Measurements from ENCODE around the gene PCDHGB2.
"Not testable (repeated sequence)": the region's sequence is repeated elsewhere in the genome, so short reads cannot be mapped to it uniquely, and the experiment has no call there.

The PCDHGB2 gene

DNA sequence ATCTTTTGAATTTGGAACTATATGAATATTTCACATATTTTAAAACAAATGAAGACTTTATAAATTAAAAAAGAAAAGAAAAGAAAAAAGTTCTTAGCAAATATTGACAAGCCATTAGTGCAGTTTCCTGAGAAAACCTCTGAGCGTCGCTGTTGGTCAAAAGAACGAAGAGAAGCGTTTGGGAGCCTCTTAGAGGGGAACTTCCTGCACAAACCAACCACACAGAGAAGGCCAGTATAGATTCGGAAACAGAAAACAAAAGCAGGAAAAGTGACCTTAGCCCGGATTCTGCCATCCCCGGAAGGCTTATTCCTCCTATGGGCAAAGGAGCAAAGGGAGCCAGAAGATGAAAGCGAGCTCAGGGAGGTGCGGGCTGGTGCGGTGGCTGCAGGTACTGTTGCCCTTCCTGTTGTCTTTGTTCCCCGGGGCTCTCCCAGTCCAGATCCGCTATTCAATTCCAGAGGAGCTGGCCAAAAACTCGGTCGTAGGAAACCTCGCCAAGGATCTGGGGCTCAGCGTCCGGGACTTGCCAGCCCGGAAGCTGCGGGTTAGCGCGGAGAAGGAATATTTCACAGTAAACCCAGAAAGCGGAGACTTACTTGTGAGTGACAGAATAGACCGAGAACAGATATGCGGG, at the start of gene PCDHGB2:
PCDHGB2 (plus strand) TSS at position 205 of the 637 bp plus-strand sequence; CDS start at position 347, 142 bp downstream.
- no peak for DNase-seq

- DNase-seq = no peak
Observed at GRCh38 chr5:141313711-141314110, 46.1 kb upstream of the PCDHGB2 start.

DNA sequence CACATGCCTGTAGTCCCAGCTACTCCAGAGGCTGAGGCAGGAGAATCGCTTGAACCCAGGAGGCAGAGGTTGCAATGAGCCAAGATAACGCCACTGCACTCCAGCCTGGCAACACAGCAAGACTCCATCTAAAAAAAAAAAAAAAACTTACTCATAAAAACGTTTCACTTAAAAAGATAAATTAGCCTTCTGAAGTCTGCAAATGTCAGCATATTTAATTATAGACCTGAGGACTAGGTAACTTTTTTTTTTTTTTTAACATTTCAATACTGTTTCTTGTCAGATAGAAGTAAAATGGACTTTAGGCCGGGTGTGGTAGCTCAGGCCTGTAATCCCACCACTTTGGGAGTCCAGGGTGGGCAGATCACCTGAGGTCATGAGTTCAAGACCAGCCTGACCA, 42.8 kb upstream of the PCDHGB2 start:
- not testable (repeated sequence) for DNase-seq

GRCh38 chr5:141319202-141319601, 40.6 kb upstream of the PCDHGB2 start:
- DNase-seq = no peak

- DNase-seq = no peak
Observed at GRCh38 chr5:141319699-141320098, 40.1 kb upstream of the PCDHGB2 start.

DNA sequence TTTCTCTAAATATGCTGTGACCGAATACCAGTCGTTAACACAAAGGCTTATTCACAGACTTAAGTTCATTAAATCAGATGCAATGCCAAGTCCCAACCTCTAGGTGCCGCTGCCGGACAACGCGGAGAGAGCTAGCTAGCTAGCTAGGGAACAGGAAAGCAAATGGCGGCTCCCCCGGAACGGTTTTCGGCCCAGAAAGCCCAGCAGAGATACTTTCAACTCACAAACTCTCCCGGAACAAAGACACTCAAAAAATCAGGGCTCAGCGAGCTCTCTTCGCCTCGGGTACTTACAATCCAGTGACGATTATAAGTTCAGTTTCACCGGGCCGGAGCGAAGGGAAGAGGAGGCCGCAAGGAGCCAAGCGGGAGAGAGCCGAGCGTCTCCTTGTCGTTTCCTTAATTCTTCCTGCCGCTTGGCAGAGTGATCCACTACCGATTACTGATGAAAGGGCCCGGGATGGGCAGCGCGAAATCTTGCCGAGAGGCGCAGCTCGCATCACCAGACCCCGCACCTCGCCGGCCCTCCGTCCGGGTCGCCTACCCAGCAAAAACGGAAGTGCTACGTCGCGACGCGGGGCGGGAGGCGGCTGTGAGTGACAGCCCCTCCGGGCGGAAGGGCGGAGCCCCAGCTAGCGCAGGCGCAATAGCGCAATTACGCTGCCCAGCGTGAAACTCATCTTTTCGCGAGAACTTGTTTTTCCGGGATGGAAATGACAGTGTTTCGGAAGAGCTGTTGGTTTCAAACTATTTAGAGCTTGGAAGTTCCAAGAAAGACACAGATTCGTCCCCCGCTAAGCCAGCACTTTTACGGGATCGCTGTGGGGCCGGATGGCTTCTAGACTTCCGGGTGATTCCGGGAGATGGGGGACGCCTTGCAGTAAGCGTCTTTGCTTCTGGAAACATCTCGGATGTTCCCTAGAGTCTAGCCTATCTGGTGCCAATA, 39.3 kb upstream of the PCDHGB2 start, which contains the start of gene TAF7:
TAF7 (minus strand) TSS at position 560 of the 945 bp plus-strand sequence. CDS start 740 bp downstream, outside the sequence.
- DNase-seq = peak; percentile 88

GRCh38 chr5:141322261-141322660, 37.5 kb upstream of the PCDHGB2 start:
- no peak for DNase-seq

GRCh38 chr5:141326088-141326854, 33.5 kb upstream of the PCDHGB2 start:
- peak; percentile 73 for DNase-seq

GRCh38 chr5:141328231-141328630, 31.6 kb upstream of the PCDHGB2 start:
- DNase-seq = no peak

GRCh38 chr5:141330299-141331080, 29.3 kb upstream of the PCDHGB2 start, which contains the start of gene PCDHGA1:
TSS of gene PCDHGA1 (plus strand) at chr5:141330514.
- peak; percentile 11 for DNase-seq

GRCh38 chr5:141332571-141332970, 27.2 kb upstream of the PCDHGB2 start:
- DNase-seq = not testable (repeated sequence)

- no peak for DNase-seq
Observed at GRCh38 chr5:141338538-141339306, 21.1 kb upstream of the PCDHGB2 start, which contains the start of gene PCDHGA2. TSS of gene PCDHGA2 (plus strand) at chr5:141338760.

- not testable (repeated sequence) for DNase-seq
Observed at GRCh38 chr5:141340781-141341354, 18.9 kb upstream of the PCDHGB2 start.

- DNase-seq = no peak
Observed at GRCh38 chr5:141342773-141343172, 17.0 kb upstream of the PCDHGB2 start.

GRCh38 chr5:141343242-141343952, 16.4 kb upstream of the PCDHGB2 start, which contains the start of gene PCDHGA3:
TSS of gene PCDHGA3 (plus strand) at chr5:141343829. CDS start at chr5:141344034, 205 bp downstream.
- DNase-seq = no peak

DNA sequence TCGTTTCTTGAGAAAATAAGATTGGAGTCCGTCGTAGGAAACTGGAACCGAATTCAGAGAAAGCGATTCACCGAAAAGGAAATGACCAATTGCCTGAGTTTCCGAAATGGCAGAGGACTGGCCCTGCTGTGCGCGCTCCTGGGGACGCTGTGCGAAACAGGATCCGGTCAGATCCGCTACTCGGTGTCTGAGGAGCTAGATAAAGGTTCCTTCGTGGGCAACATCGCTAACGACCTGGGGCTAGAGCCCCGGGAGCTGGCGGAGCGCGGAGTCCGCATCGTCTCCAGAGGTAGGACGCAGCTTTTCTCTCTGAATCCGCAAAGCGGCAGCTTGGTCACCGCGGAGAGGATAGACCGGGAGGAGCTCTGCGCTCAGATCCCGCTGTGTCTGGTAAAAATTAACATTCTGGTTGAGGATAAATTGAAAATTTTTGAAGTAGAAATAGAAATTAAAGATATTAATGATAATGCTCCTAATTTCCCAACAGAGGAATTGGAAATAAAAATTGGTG, 15.8 kb upstream of the PCDHGB2 start:
- DNase-seq = no peak

DNA sequence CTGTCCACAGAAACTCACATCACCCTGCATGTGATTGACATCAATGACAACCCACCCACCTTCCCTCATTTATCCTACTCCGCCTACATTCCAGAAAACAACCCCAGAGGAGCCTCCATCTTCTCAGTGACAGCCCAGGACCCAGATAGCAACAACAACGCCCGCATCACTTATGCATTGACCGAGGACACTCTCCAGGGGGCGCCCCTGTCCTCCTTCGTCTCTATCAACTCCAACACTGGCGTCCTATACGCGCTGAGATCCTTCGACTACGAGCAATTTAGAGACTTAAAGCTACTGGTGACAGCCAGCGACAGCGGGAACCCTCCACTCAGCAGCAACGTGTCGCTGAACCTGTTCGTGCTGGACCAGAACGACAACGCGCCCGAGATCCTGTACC, 14.5 kb upstream of the PCDHGB2 start:
- DNase-seq = no peak

DNA sequence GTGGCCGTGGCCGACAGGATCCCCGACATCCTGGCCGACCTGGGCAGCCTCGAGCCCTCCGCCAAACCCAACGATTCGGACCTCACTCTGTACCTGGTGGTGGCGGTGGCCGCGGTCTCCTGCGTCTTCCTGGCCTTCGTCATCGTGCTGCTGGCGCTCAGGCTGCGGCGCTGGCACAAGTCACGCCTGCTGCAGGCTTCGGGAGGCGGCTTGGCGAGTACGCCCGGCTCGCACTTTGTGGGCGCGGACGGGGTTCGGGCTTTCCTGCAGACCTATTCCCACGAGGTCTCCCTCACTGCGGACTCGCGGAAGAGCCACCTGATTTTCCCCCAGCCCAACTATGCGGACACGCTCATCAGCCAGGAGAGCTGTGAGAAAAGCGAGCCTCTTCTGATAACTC, 13.8 kb upstream of the PCDHGB2 start:
- DNase-seq = not testable (repeated sequence)

DNA sequence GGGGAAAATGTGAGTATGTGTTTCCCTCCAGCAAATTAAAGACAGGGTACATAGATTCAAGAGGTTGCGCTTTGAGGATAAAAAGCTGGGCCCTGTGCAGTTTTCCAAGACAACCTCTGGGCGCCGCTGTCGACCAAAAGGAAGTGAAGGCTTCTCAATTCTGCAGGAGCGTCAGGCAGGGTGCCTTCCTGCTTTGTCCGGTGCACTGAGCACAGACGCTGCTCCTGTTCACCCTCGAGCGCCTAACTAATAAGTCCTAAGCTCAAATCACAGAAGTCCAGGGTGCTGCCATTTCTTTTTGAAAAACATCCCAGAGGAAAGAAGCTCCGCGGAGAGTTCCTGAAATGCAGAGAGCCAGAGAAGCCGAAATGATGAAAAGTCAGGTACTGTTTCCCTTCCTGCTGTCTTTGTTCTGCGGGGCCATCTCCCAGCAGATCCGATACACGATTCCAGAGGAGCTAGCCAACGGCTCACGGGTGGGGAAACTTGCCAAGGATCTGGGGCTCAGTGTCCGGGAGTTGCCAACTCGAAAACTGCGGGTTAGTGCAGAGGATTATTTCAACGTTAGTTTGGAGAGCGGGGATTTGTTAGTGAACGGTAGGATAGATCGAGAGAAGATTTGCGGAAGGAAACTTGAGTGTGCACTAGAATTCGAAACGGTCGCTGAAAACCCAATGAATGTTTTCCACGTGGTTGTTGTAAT, 9.7 kb upstream of the PCDHGB2 start, which contains the start of gene PCDHGB1:
PCDHGB1 (plus strand) TSS at position 183 of the 703 bp plus-strand sequence; CDS start at position 345, 162 bp downstream.
- DNase-seq = peak; percentile 14
